K562 (cell line): ENCODE measurements around the gene RNF224. TPM values are rescaled to one million over a fixed set of nuclear protein-coding genes. Genes with fewer than 3 reads are reported as not detected.

Experiments
- ATAC-seq: fragments of 200-7000 bp; cut with Tn5 transposase; 3 replicates; pipeline ENCODE4 v1.9.1; 2020; ENCODE audit warnings: moderate library complexity
- BruUV-seq: library from RNA; stranded (reverse); fragments of 400-500 nt; replicated peaks from 2 replicates; lab custom pipeline; 2021; lab: Mats Ljungman, UMichigan
- CTCF ChIA-PET: fragments of 300-600 bp; formaldehyde crosslinking; extraction: SDS; loops from one replicate; lab custom pipeline; 2021; ENCODE audit warnings: low intra/inter-chr PET ratio; lab: Yijun Ruan, JAX
- POLR2A ChIA-PET: fragments of 300-600, 350-650 bp; sonication (Branson Sonifier 250); formaldehyde crosslinking; extraction: SDS; loops from one replicate; lab custom pipeline; 2021; ENCODE audit warnings: antibody characterized with exemption, inconsistent platforms; lab: Yijun Ruan, JAX
- DNase-seq, 4 experiments: peaks; one replicate each; pipeline versions ENCODE4 v3.0.0 to v3.0.0-alpha.2; 2011 to 2018; ENCODE audit warnings: low spot score in 3 of 4, mixed read lengths in 3 of 4; ENCODE audit errors: extremely low read depth in 1 of 4
- FAIRE-seq: peaks from 2 replicates; lab custom pipeline; 2011; peaks lifted over from hg19 to GRCh38; lab: Jason Lieb, UNC
- H2AFZ ChIP-seq: 2 replicates; pipeline ENCODE4 v1.6.0; 2011; ENCODE audit warnings: low read depth, low read length, control low read depth, inconsistent platforms
- H3K27ac ChIP-seq: fragments of 200-600 bp; 3 replicates; pipeline ENCODE4 v1.8.0; 2011; ENCODE audit warnings: low read depth, mild to moderate bottlenecking, control low read depth, inconsistent platforms, low read length, moderate library complexity, mixed read lengths; ENCODE audit errors: extremely low read depth
- H3K27me3 ChIP-seq, 2 experiments: fragments of 300-600 bp in 1 of 2; 2 replicates in 1 of 2; 3 replicates in 1 of 2; pipeline versions ENCODE4 v1.6.0 to v1.8.0; 2011; ENCODE audit warnings: inconsistent platforms in 2 of 2, low read length in 2 of 2, mild to moderate bottlenecking in 1 of 2, mixed read lengths in 1 of 2, moderate library complexity in 1 of 2; ENCODE audit not compliant: control insufficient read depth in 2 of 2, insufficient read depth in 2 of 2
- H3K36me3 ChIP-seq: fragments of 300-600 bp; 3 replicates; pipeline ENCODE4 v1.8.0; 2011; ENCODE audit warnings: mild to moderate bottlenecking, low read length, inconsistent platforms; ENCODE audit not compliant: control insufficient read depth, insufficient read depth
- H3K4me1 ChIP-seq, 2 experiments: fragments of 200-600 bp in 1 of 2; replicated peaks in 1 of 2; 2 replicates in 1 of 2; 3 replicates in 1 of 2; pipeline versions ENCODE4 v1.5.1 to v1.8.0; 2011; ENCODE audit warnings: inconsistent platforms in 2 of 2, low read length in 2 of 2, mild to moderate bottlenecking in 1 of 2, mixed read lengths in 1 of 2, moderate library complexity in 1 of 2; ENCODE audit not compliant: control insufficient read depth in 2 of 2, insufficient read depth in 2 of 2
- H3K4me2 ChIP-seq: 2 replicates; pipeline ENCODE4 v1.6.1; 2011; ENCODE audit warnings: low read length, control low read depth, inconsistent platforms, mixed read lengths; ENCODE audit not compliant: insufficient read depth
- H3K4me3 ChIP-seq: fragments of 200-600 bp; sonication (generic), shearing (Covaris generic); 2 replicates; pipeline ENCODE4 v1.5.1; 2016; ENCODE audit warnings: control low read depth, inconsistent platforms
- H3K79me2 ChIP-seq: fragments of 200-600 bp; 3 replicates; pipeline ENCODE4 v1.8.0; 2011; ENCODE audit warnings: low read length, inconsistent platforms; ENCODE audit not compliant: control insufficient read depth, insufficient read depth
- H3K9ac ChIP-seq, 2 experiments: 2 replicates each; pipeline versions ENCODE4 v1.6.0 to v1.6.1; 2011; ENCODE audit warnings: low read depth in 2 of 2, low read length in 2 of 2, control low read depth in 1 of 2, inconsistent platforms in 1 of 2, mild to moderate bottlenecking in 1 of 2, mixed read lengths in 1 of 2; ENCODE audit not compliant: insufficient read depth in 1 of 2
- H3K9me1 ChIP-seq: one replicate; pipeline ENCODE4 v1.6.0; 2011; ENCODE audit warnings: inconsistent platforms, mild to moderate bottlenecking, low read length, moderate library complexity; ENCODE audit not compliant: control insufficient read depth, insufficient read depth
- H3K9me3 ChIP-seq: replicated peaks from 2 replicates; pipeline ENCODE4 v1.5.1; 2011; ENCODE audit warnings: low read depth, low read length, inconsistent platforms; ENCODE audit not compliant: control insufficient read depth, insufficient read depth
- H4K20me1 ChIP-seq: replicated peaks from 2 replicates; pipeline ENCODE4 v1.6.1; 2011; ENCODE audit warnings: low read length, inconsistent platforms, mixed read lengths; ENCODE audit not compliant: control insufficient read depth, insufficient read depth
- C11orf30 ChIP-seq: fragments of 450-650 bp; IDR thresholded peaks from 2 replicates; pipeline ENCODE4 v1.6.1; 2016; ENCODE audit warnings: low read depth, mild to moderate bottlenecking
- DIDO1 ChIP-seq: fragments of 450-650 bp; IDR thresholded peaks from 2 replicates; pipeline ENCODE4 v1.6.1; 2016; ENCODE audit warnings: low read depth, missing biosample characterization, missing genetic modification characterization
- ELF1 ChIP-seq: fragments of 200-800 bp; sonication (Bioruptor generic); IDR thresholded peaks from 2 replicates; pipeline ENCODE4 v1.6.1; 2016; ENCODE audit warnings: missing genetic modification characterization, missing compliant biosample characterization
- GABPA ChIP-seq: fragments of 200-800 bp; sonication (Bioruptor generic); conservative IDR thresholded peaks from 2 replicates; pipeline ENCODE4 v1.6.1; 2016; ENCODE audit warnings: low read depth, missing genetic modification characterization, missing compliant biosample characterization
- MYNN ChIP-seq, 2 experiments: sonication (generic); formaldehyde crosslinking in 1 of 2; IDR thresholded peaks; 2 replicates each; pipeline versions ENCODE4 v1.5.0 to v1.6.1; 2016 to 2020; ENCODE audit warnings: antibody characterized with exemption in 1 of 2, missing genetic modification reagents in 1 of 2
- NCOA4 ChIP-seq: fragments of 450-650 bp; IDR thresholded peaks from 2 replicates; pipeline ENCODE4 v1.6.1; 2018; ENCODE audit warnings: mild to moderate bottlenecking; ENCODE audit not compliant: partially characterized antibody
- NCOA6 ChIP-seq: fragments of 450-650 bp; IDR thresholded peaks from 2 replicates; pipeline ENCODE4 v1.6.1; 2017; ENCODE audit warnings: mild to moderate bottlenecking
- NFIC ChIP-seq: fragments of 450-650 bp; IDR thresholded peaks from 2 replicates; pipeline ENCODE4 v1.6.1; 2017; ENCODE audit warnings: mild to moderate bottlenecking, inconsistent platforms
- NFYB ChIP-seq: IDR thresholded peaks from 2 replicates; pipeline ENCODE4 v1.6.1; 2011; ENCODE audit warnings: mild to moderate bottlenecking, moderate library complexity; ENCODE audit not compliant: insufficient read length; ENCODE audit errors: extremely low read depth
- NONO ChIP-seq, 2 experiments: fragments of 200-400 bp in 1 of 2; fragments of 450-650 bp in 1 of 2; formaldehyde crosslinking in 1 of 2; IDR thresholded peaks; 2 replicates each; pipeline ENCODE4 v1.6.1; 2017; ENCODE audit warnings: low read depth in 2 of 2, mild to moderate bottlenecking in 2 of 2, moderate library complexity in 2 of 2, low read length in 1 of 2
- NR2C2 ChIP-seq, 2 experiments: fragments of 200-800 bp in 1 of 2; sonication (Bioruptor generic) in 1 of 2; sonication (generic) in 1 of 2; formaldehyde crosslinking in 1 of 2; IDR thresholded peaks; 2 replicates each; pipeline versions ENCODE4 v1.6.1 to v1.8.0; 2016 to 2022; ENCODE audit warnings: mild to moderate bottlenecking in 1 of 2, missing compliant biosample characterization in 1 of 2, missing genetic modification characterization in 1 of 2, missing genetic modification reagents in 1 of 2
- NUFIP1 ChIP-seq: fragments of 450-650 bp; IDR thresholded peaks from 2 replicates; pipeline ENCODE4 v1.6.1; 2018; ENCODE audit not compliant: partially characterized antibody
- RB1 ChIP-seq: fragments of 450-650 bp; IDR thresholded peaks from 2 replicates; pipeline ENCODE4 v1.6.1; 2017; ENCODE audit warnings: low read depth, mild to moderate bottlenecking
- RBFOX2 ChIP-seq: fragments of 200-400 bp; formaldehyde crosslinking; IDR thresholded peaks from 2 replicates; pipeline ENCODE4 v1.6.1; 2017; ENCODE audit warnings: low read depth, mild to moderate bottlenecking, low read length, moderate library complexity
- SIN3A ChIP-seq, 2 experiments: fragments of 150-350 bp in 1 of 2; IDR thresholded peaks; 2 replicates each; pipeline ENCODE4 v1.6.1; 2011 to 2016; ENCODE audit warnings: borderline replicate concordance in 2 of 2, low read depth in 2 of 2, low read length in 2 of 2, mild to moderate bottlenecking in 2 of 2, moderate library complexity in 2 of 2; ENCODE audit not compliant: control insufficient read depth in 1 of 2
- ZBTB7A ChIP-seq: IDR thresholded peaks from 2 replicates; pipeline ENCODE4 v1.6.1; 2011; ENCODE audit warnings: low read depth, mild to moderate bottlenecking, low read length, moderate library complexity, borderline replicate concordance; ENCODE audit not compliant: control insufficient read depth
- ZNF175 ChIP-seq: fragments of 200-800 bp; sonication (Bioruptor generic); IDR thresholded peaks from 2 replicates; pipeline ENCODE4 v1.6.1; 2016; ENCODE audit warnings: low read depth, mild to moderate bottlenecking, missing genetic modification characterization, missing compliant biosample characterization
- ZNF197 ChIP-seq: fragments of 200-800 bp; sonication (Bioruptor generic); IDR thresholded peaks from 2 replicates; pipeline ENCODE4 v1.6.1; 2016; ENCODE audit warnings: low read depth, missing genetic modification characterization, missing compliant biosample characterization
- ZNF232 ChIP-seq: sonication (generic); formaldehyde crosslinking; IDR thresholded peaks from 2 replicates; pipeline ENCODE4 v1.8.0; 2022; ENCODE audit warnings: mild to moderate bottlenecking, missing genetic modification reagents
- WGBS: fragments of 100-300 bp; shearing (Covaris generic); methylation state at CpG from one replicate; pipeline ENCODE4 v1.1.6; 2016; ENCODE audit warnings: low coverage, mixed read lengths; ENCODE audit not compliant: insufficient coverage; ENCODE audit errors: missing lambda C conversion rate; 5-methylcytosine and 5-hydroxymethylcytosine counted together
- in situ Hi-C: fragments of 300-500 bp; cut with MboI; formaldehyde crosslinking; loops from 4 replicates; pipeline ENCODE4 v1.15.0; 2018; ENCODE audit warnings: inconsistent platforms, mixed read lengths
- intact Hi-C: fragments of 100-400 bp; cut with micrococcal nuclease; formaldehyde crosslinking; loops from 2 replicates; pipeline ENCODE4 v1.14.2; 2022
- polyA plus RNA-seq, 8 experiments: library from polyadenylated mRNA; depleted of rRNA in 4 of 8; stranded (reverse) in 5 of 8; unstranded in 3 of 8; fragments of >200 nt; fragmentation: Nextera tagmentation in 2 of 8; fragmentation: Illumina TruSeq in 1 of 8; extraction: Ambion mirVana in 2 of 8; extraction: Trizol in 1 of 8; gene quantifications; 2 replicates each; pipeline versions ENCODE4 v1.2.1 to v1.2.3, GENCODE V29; 2011 to 2014; ENCODE audit warnings: inconsistent platforms in 1 of 8, missing spikeins in 1 of 8
- total RNA-seq, 7 experiments: library from RNA; depleted of rRNA in 6 of 7; stranded (reverse); fragments of >200 nt in 6 of 7; fragmentation: Illumina TruSeq in 2 of 7; extraction: Trizol in 2 of 7; gene quantifications; 2 replicates each; pipeline versions ENCODE4 v1.2.1 to v1.2.3, GENCODE V29; 2011 to 2021; ENCODE audit warnings: low replicate concordance in 1 of 7
- TF ChIP-seq, protein P1 (sequence below): fragments of 450-650 bp; formaldehyde crosslinking; IDR thresholded peaks from 2 replicates; pipeline ENCODE4 v1.4.0; 2020; ENCODE audit warnings: mild to moderate bottlenecking, moderate library complexity

RNF224 gene
- total and polyA plus RNA-seq, 9 of the 15 experiments (the other 6 are each of a cell fraction or from before 2014, with no cell fraction given): not detected

DNA sequence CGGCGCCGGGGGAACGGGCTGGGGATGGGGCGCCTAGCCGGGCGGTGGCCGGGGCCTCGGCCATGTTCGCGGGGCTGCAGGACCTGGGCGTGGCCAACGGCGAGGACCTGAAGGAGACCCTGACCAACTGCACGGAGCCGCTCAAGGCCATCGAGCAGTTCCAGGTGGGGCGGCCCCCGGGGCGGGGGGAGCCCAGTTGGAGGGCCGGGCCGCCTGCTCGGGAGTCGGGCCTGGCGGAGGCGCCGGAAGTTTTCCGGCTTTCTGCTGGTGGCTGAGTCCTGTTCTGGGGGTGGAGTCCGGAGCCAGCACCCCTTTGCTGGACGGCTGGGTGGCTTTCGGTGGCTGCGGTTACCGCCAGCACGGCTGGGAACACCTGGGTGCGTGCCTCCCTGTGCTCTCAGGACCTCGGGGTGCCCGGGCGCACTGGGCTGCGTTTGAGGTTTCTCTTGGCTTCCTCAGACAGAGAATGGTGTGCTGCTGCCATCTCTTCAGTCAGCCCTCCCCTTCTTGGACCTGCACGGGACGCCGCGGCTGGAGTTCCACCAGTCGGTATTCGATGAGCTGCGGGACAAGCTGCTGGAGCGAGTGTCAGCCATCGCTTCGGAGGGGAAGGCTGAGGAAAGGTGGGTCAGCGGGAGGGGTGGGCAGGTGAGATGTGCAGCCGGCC is 28.3 kb downstream of the RNF224 start:
- peak overlapping the region; percentile 79 for H2AFZ ChIP-seq
- ChIA-PET POLR2A (interaction anchor here (0.8 to 8.3 kb wide), 3 partner anchors 13 to 57 kb away, joined by 3 to 221 read pairs (median 4); partner anchors contain the start of gene TUBB4B), CTCF (interaction anchor here (1.1 kb wide), 1 partner anchor 19 kb away, joined by 3 read pairs; no protein-coding TSS in a partner anchor)
- no peaks in the 10 kb centered on the region; the same call in 1 of the 2 replicates for H4K20me1 ChIP-seq
- no peaks in the 10 kb centered on the region for H3K9me1 ChIP-seq
- BruUV-seq: no TSS peak
- peak overlapping the region; percentile 90 to 95 for H3K9ac ChIP-seq
- peak overlapping the region; percentile 97 for H3K4me2 ChIP-seq
- H3K27ac ChIP-seq: peak overlapping the region; percentile 82
- H3K4me1 ChIP-seq: peaks cover 13 to 63% of the 10 kb centered on the region in 2 experiments
- FAIRE-seq (no peak), ATAC-seq (peak; percentile 51), DNase-seq (peak in 2 of 4 experiments; percentile 11 to 66)
- H3K36me3 ChIP-seq: peaks cover 31% of the 10 kb centered on the region
- in situ Hi-C loops (no loop called here), intact Hi-C loops (loop anchor here (2.0 kb wide), 2 partner anchors 15 to 21 kb away; partner anchors contain the start of genes TOR4A and TUBB4B)
- WGBS: 1% methylated on average over 36 of the region's 51 CpGs
- peaks cover 39% of the 10 kb centered on the region for H3K79me2 ChIP-seq
- H3K4me3 ChIP-seq: peak overlapping the region; percentile 100
- no peaks in the 10 kb centered on the region for H3K27me3 ChIP-seq
- H3K9me3 ChIP-seq: no peaks in the 10 kb centered on the region
- TF ChIP-seq C11orf30 (no peak), NFIC (no peak), NCOA4 (no peak), DIDO1 (no peak), ELF1 (tag) (peak; percentile 57; the same call in 1 of the 2 replicates), NUFIP1 (no peak), MYNN (IDR thresholded peaks at IDR 0.05) (no peak), MYNN (CRISPR knock-in tag; IDR thresholded peaks at IDR 0.05) (no peak), RB1 (0 out of 2 replicates have a peak, but pooled peaks have one; percentile 2), GABPA (peak; percentile 87), SIN3A (IDR thresholded peaks at IDR 0.05; ENCODE audit: borderline replicate concordance in 2 of 2, control insufficient read depth in 1 of 2, low read depth in 2 of 2, low read length in 2 of 2) (peak in 1 of 2 experiments; percentile 13; a peak in 2 of 4 replicates), ZBTB7A (0 out of 2 replicates have a peak, but pooled peaks have one; percentile 2), NR2C2 (CRISPR knock-in tag; IDR thresholded peaks at IDR 0.05) (no peak), NR2C2 (tag; IDR thresholded peaks at IDR 0.05) (peak; percentile 44), NCOA6 (no peak), NFYB (no peak), RBFOX2 (peak; percentile 19), ZNF175 (CRISPR knock-in tag) (0 out of 2 replicates have a peak, but pooled peaks have one; percentile 43), NONO (IDR thresholded peaks at IDR 0.05; ENCODE audit: low read depth in 2 of 2, low read length in 1 of 2) (peak in 1 of 2 experiments; percentile 50; a peak in 1 of 4 replicates), ZNF197 (no peak), ZNF232 (no peak)
- TF ChIP-seq, protein P1, sequence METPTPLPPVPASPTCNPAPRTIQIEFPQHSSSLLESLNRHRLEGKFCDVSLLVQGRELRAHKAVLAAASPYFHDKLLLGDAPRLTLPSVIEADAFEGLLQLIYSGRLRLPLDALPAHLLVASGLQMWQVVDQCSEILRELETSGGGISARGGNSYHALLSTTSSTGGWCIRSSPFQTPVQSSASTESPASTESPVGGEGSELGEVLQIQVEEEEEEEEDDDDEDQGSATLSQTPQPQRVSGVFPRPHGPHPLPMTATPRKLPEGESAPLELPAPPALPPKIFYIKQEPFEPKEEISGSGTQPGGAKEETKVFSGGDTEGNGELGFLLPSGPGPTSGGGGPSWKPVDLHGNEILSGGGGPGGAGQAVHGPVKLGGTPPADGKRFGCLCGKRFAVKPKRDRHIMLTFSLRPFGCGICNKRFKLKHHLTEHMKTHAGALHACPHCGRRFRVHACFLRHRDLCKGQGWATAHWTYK: no peak
